ENCODE measurements around the gene YIF1A. TPM values are rescaled to one million over a fixed set of nuclear protein-coding genes. Genes with fewer than 3 reads are reported as not detected.

The YIF1A gene
- total RNA-seq, 1 experiment from 2014 or later, result 54.7 TPM

GRCh38 chr11:66287889-66288670 lies 863 bp downstream of the YIF1A start:
- no peaks in the 10 kb centered on the region for H3K9me2 ChIP-seq (ENCODE audit: insufficient read depth)
- ChIA-PET POLR2A (interaction anchor here (0.8 to 2.7 kb wide), 3 partner anchors 18 to 57 kb away, joined by 5 to 18 read pairs (median 6); partner anchors contain the start of gene BRMS1), CTCF (interaction anchor here (1.3 to 3.4 kb wide), 3 partner anchors 10 to 66 kb away, joined by 4 to 25 read pairs (median 5); no protein-coding TSS in a partner anchor), RAD21 (ENCODE audit: low non-redundant PET in 1 of 2, low total read pairs in 2 of 2, uncharacterized antibody in 2 of 2, unreplicated experiment in 2 of 2) (no interaction called here)
- no peak overlapping the region for H2AFZ ChIP-seq (ENCODE audit: low read depth, low read length, poor library complexity, severe bottlenecking)
- TSS peak; percentile 50 for BruUV-seq (replicated peaks)
- TF ChIP-seq CEBPB (IDR thresholded peaks at IDR 0.05; ENCODE audit: low read depth), result no peak
- no peak for TF ChIP-seq EGR1 (IDR thresholded peaks at IDR 0.05; ENCODE audit: low read depth)
- TF ChIP-seq YY1 (IDR thresholded peaks at IDR 0.05; ENCODE audit: extremely low read depth, insufficient replicate concordance, low read depth, low read length), result no peak
- no peak for TF ChIP-seq JUND (IDR thresholded peaks at IDR 0.05)
- no peak for TF ChIP-seq MAX (IDR thresholded peaks at IDR 0.05)
- no peak for TF ChIP-seq ELF1 (IDR thresholded peaks at IDR 0.05; ENCODE audit: borderline replicate concordance, low read depth)
- no peak for TF ChIP-seq ZFX (IDR thresholded peaks at IDR 0.05)
- TF ChIP-seq REST (IDR thresholded peaks at IDR 0.05; ENCODE audit: low read depth), result no peak
- no peak for TF ChIP-seq EZH2 (IDR thresholded peaks at IDR 0.05)
- TF ChIP-seq ATF3 (IDR thresholded peaks at IDR 0.05), result no peak
- peak overlapping the region; percentile 76 for H3K27ac ChIP-seq (ENCODE audit: low read depth, low read length)
- H3K4me1 ChIP-seq (ENCODE audit: control insufficient read depth in 1 of 2, insufficient read depth in 2 of 2, low read length in 2 of 2), result peaks cover 22 to 45% of the 10 kb centered on the region in 2 experiments
- DNase-seq (ENCODE audit: low read depth, low spot score) (no peak), ATAC-seq (no peak)
- H3K27me3 ChIP-seq (ENCODE audit: insufficient read depth, low read length), result no peaks in the 10 kb centered on the region
- no peaks in the 10 kb centered on the region for H3K9me3 ChIP-seq (ENCODE audit: control insufficient read depth in 1 of 2, insufficient read depth in 1 of 2, low read depth in 1 of 2, low read length in 2 of 2)
- peak overlapping the region; percentile 99 for H3K4me2 ChIP-seq (ENCODE audit: low read length)
- H3K9ac ChIP-seq (ENCODE audit: low read length), result peak overlapping the region; percentile 93
- intact Hi-C loops (cut with micrococcal nuclease), result no loop called here
- no peaks in the 10 kb centered on the region for H4K20me1 ChIP-seq (ENCODE audit: insufficient read depth)
- H3K79me2 ChIP-seq (ENCODE audit: insufficient read depth, low read length), result peaks cover 19% of the 10 kb centered on the region
- H3K36me3 ChIP-seq (ENCODE audit: control insufficient read depth in 1 of 2, insufficient read depth in 2 of 2, low read length in 2 of 2), result no peaks in the 10 kb centered on the region
- peak overlapping the region; percentile 71 to 96 for H3K4me3 ChIP-seq (replicated peaks in 1 of 2; ENCODE audit: low read depth in 1 of 2, low read length in 2 of 2)

Measured in HCT116 (cell line).